OCI-LY7 (cell line): ENCODE measurements around the gene CD300A. TPM values are rescaled to one million over a fixed set of nuclear protein-coding genes. Genes with fewer than 3 reads are reported as not detected.

ENCODE experiments used
- BruUV-seq: library from RNA; stranded (reverse); fragments of 400-500 nt; replicated peaks from 2 replicates; lab custom pipeline; 2021; lab: Mats Ljungman, UMichigan
- CTCF ChIA-PET: fragments of 300-600 bp; sonication (Branson Sonifier 250); formaldehyde crosslinking; loops from one replicate; lab custom pipeline; 2022; ENCODE audit warnings: antibody characterized with exemption; ENCODE audit not compliant: unreplicated experiment; lab: Charles Lee
- POLR2A ChIA-PET: fragments of 300-600 bp; sonication (Branson Sonifier 250); formaldehyde crosslinking; loops from one replicate; lab custom pipeline; 2022; ENCODE audit warnings: antibody characterized with exemption; lab: Charles Lee
- DNase-seq: peaks from one replicate; pipeline ENCODE4 v3.0.0-alpha.2; 2015; ENCODE audit warnings: low spot score
- H2AFZ ChIP-seq: fragments of 200-600 bp; sonication (generic), shearing (Covaris generic); 2 replicates; pipeline ENCODE4 v1.6.1; 2014; ENCODE audit warnings: mild to moderate bottlenecking, antibody characterized with exemption, low read length, moderate library complexity
- H3K27ac ChIP-seq: fragments of 200-600 bp; sonication (generic); 2 replicates; pipeline ENCODE4 v1.5.1; 2014; ENCODE audit warnings: mixed run types, low read depth, mild to moderate bottlenecking, moderate library complexity, low read length, inconsistent platforms; ENCODE audit not compliant: poor library complexity, severe bottlenecking
- H3K36me3 ChIP-seq: fragments of 200-600 bp; sonication (generic); 2 replicates; pipeline ENCODE4 v1.6.1; 2014; ENCODE audit warnings: mild to moderate bottlenecking, antibody characterized with exemption, low read length, moderate library complexity, mixed read lengths; ENCODE audit not compliant: insufficient read depth
- H3K4me1 ChIP-seq: fragments of 200-600 bp; sonication (generic); 2 replicates; pipeline ENCODE4 v1.5.1; 2014; ENCODE audit warnings: mild to moderate bottlenecking, low read length; ENCODE audit not compliant: insufficient read depth, poor library complexity, severe bottlenecking
- H3K4me2 ChIP-seq: fragments of 200-600 bp; sonication (generic); 2 replicates; pipeline ENCODE4 v1.6.1; 2014; ENCODE audit warnings: mild to moderate bottlenecking, low read length
- H3K4me3 ChIP-seq: fragments of 200-600 bp; sonication (generic); 2 replicates; pipeline ENCODE4 v1.5.1; 2014; ENCODE audit warnings: mild to moderate bottlenecking, low read depth, low read length; ENCODE audit not compliant: poor library complexity, severe bottlenecking
- H3K79me2 ChIP-seq: fragments of 200-600 bp; sonication (generic); 2 replicates; pipeline ENCODE4 v1.6.1; 2016; ENCODE audit warnings: low read depth, mild to moderate bottlenecking, low read length, moderate library complexity, mixed read lengths; ENCODE audit not compliant: insufficient read depth
- H3K9me2 ChIP-seq: fragments of 200-600 bp; sonication (generic); 2 replicates; pipeline ENCODE4 v1.6.1; 2016; ENCODE audit warnings: mild to moderate bottlenecking, low read length, mixed read lengths; ENCODE audit not compliant: insufficient read depth
- H3K9me3 ChIP-seq: fragments of 200-600 bp; sonication (generic); 2 replicates; pipeline ENCODE4 v1.6.1; 2014; ENCODE audit warnings: mild to moderate bottlenecking, mixed run types, low read length, mixed read lengths
- H4K20me1 ChIP-seq: fragments of 200-600 bp; sonication (generic); 2 replicates; pipeline ENCODE4 v1.6.1; 2014; ENCODE audit warnings: mild to moderate bottlenecking, antibody characterized with exemption, low read length, moderate library complexity, mixed read lengths; ENCODE audit not compliant: insufficient read depth
- EZH2phosphoT487 ChIP-seq: fragments of 200-600 bp; sonication (generic); IDR thresholded peaks from 2 replicates; pipeline ENCODE4 v1.6.1; 2018; ENCODE audit warnings: low read depth, borderline replicate concordance, mild to moderate bottlenecking, mixed run types, antibody characterized with exemption, low read length, moderate library complexity, mixed read lengths
- intact Hi-C: fragments of 100-400 bp; cut with micrococcal nuclease; formaldehyde crosslinking; loops from one replicate; pipeline ENCODE4 v1.10.0; 2022; ENCODE audit not compliant: unreplicated experiment
- total RNA-seq, 2 experiments: library from RNA; depleted of rRNA in 1 of 2; stranded (reverse); fragments of >200 nt in 1 of 2; shearing (Covaris generic) in 1 of 2; gene quantifications; 2 replicates each; pipeline ENCODE4 v1.2.3, GENCODE V29; 2014 to 2022
- TF ChIP-seq, protein P1 (sequence below): fragments of 200-600 bp; sonication (generic); conservative IDR thresholded peaks from 2 replicates; pipeline ENCODE4 v1.5.1; 2014; ENCODE audit warnings: mild to moderate bottlenecking, antibody characterized with exemption, low read length, moderate library complexity, mixed read lengths

Gene CD300A
- total RNA-seq, 2 experiments from 2014 or later, result 3.5 to 6.7 TPM

GRCh38 chr17:74455821-74456220 is 10.6 kb upstream of the CD300A start:
- ChIA-PET CTCF (interaction anchor here (0.6 to 1.3 kb wide), 4 partner anchors 75 to 148 kb away, joined by 3 to 7 read pairs (median 3); no protein-coding TSS in a partner anchor), POLR2A (interaction anchor here (0.6 to 2.2 kb wide), 9 partner anchors 8 to 303 kb away, joined by 3 to 7 read pairs (median 3); no protein-coding TSS in a partner anchor)
- DNase-seq, result no peak
- Histone ChIP-seq H3K4me3 (peak overlapping the region; percentile 60), H3K36me3 (no peaks in the 10 kb centered on the region), H3K4me1 (peaks cover 52% of the 10 kb centered on the region), H3K9me3 (no peaks in the 10 kb centered on the region), H3K4me2 (peak overlapping the region; percentile 64), H2AFZ (peak overlapping the region; percentile 15; the same call in 1 of the 2 replicates), H3K9me2 (no peaks in the 10 kb centered on the region), H3K27ac (peak overlapping the region; percentile 73), H3K79me2 (no peaks in the 10 kb centered on the region), H4K20me1 (no peaks in the 10 kb centered on the region)
- BruUV-seq, result no TSS peak
- intact Hi-C loops, result loop anchor here (2.0 to 10.0 kb wide), 2 partner anchors 45 to 241 kb away; partner anchors contain the start of gene TTYH2
- TF ChIP-seq, protein P1, sequence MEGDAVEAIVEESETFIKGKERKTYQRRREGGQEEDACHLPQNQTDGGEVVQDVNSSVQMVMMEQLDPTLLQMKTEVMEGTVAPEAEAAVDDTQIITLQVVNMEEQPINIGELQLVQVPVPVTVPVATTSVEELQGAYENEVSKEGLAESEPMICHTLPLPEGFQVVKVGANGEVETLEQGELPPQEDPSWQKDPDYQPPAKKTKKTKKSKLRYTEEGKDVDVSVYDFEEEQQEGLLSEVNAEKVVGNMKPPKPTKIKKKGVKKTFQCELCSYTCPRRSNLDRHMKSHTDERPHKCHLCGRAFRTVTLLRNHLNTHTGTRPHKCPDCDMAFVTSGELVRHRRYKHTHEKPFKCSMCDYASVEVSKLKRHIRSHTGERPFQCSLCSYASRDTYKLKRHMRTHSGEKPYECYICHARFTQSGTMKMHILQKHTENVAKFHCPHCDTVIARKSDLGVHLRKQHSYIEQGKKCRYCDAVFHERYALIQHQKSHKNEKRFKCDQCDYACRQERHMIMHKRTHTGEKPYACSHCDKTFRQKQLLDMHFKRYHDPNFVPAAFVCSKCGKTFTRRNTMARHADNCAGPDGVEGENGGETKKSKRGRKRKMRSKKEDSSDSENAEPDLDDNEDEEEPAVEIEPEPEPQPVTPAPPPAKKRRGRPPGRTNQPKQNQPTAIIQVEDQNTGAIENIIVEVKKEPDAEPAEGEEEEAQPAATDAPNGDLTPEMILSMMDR, result no peak
- no peak for TF ChIP-seq EZH2phosphoT487

- Histone ChIP-seq H4K20me1 (no peaks in the 10 kb centered on the region), H3K4me1 (peaks cover 47% of the 10 kb centered on the region), H3K4me2 (no peak overlapping the region), H3K9me3 (no peaks in the 10 kb centered on the region), H3K27ac (no peak overlapping the region), H3K36me3 (no peaks in the 10 kb centered on the region), H3K9me2 (no peaks in the 10 kb centered on the region), H3K4me3 (no peak overlapping the region), H3K79me2 (no peaks in the 10 kb centered on the region), H2AFZ (peak overlapping the region; percentile 74; the same call in 1 of the 2 replicates)
- intact Hi-C loops, result loop anchor here (1.0 to 10.0 kb wide), 5 partner anchors 20 to 242 kb away; partner anchors contain the start of gene TTYH2
- no TSS peak for BruUV-seq
- POLR2A ChIA-PET, result interaction anchor here (0.6 to 1.5 kb wide), 3 partner anchors 12 to 1424 kb away, joined by 3 to 7 read pairs (median 4); no protein-coding TSS in a partner anchor
- CTCF ChIA-PET, result interaction anchor here (0.6 to 1.3 kb wide), 7 partner anchors 16 to 354 kb away, joined by 3 to 8 read pairs (median 4); no protein-coding TSS in a partner anchor
- peak; percentile 88 for DNase-seq
- no peak for TF ChIP-seq EZH2phosphoT487
- TF ChIP-seq, protein P1, result peak; percentile 100
Measured at GRCh38 chr17:74457146-74457819, 9.2 kb upstream of the CD300A start.
